HUES64 (cell line): Measurements from ENCODE around the gene AVEN.

Experiments
- H3K27ac ChIP-seq: 2 replicates; pipeline ENCODE4 v1.7.0; 2013; ENCODE audit warnings: low read depth, low read length, inconsistent platforms
- H3K27me3 ChIP-seq: 2 replicates; pipeline ENCODE4 v1.6.1; 2013; ENCODE audit warnings: mild to moderate bottlenecking, low read length; ENCODE audit not compliant: insufficient read depth
- H3K36me3 ChIP-seq: 2 replicates; pipeline ENCODE4 v1.6.1; 2013; ENCODE audit warnings: mild to moderate bottlenecking, low read length; ENCODE audit not compliant: insufficient read depth
- H3K4me1 ChIP-seq: 2 replicates; pipeline ENCODE4 v1.6.1; 2013; ENCODE audit warnings: mild to moderate bottlenecking, low read length, moderate library complexity; ENCODE audit not compliant: insufficient read depth
- H3K4me3 ChIP-seq: 2 replicates; pipeline ENCODE4 v1.5.1; 2013; ENCODE audit warnings: mild to moderate bottlenecking, low read length, moderate library complexity
- H3K9ac ChIP-seq: 2 replicates; pipeline ENCODE4 v1.6.1; 2013; ENCODE audit warnings: mild to moderate bottlenecking, low read depth, low read length
- H3K9me3 ChIP-seq: 2 replicates; pipeline ENCODE4 v1.6.1; 2013; ENCODE audit warnings: low read depth, low read length; ENCODE audit not compliant: insufficient read depth
- WGBS: fragments of 150-250, 120-280 bp; methylation state at CpG from one replicate; pipeline ENCODE4 v1.1.7; 2013; ENCODE audit warnings: missing lambda C conversion rate; 5-methylcytosine and 5-hydroxymethylcytosine counted together

Gene AVEN

GRCh38 chr15:33848011-33848410, 191.0 kb downstream of the AVEN start:
- H3K9ac ChIP-seq: no peak overlapping the region
- no peaks in the 10 kb centered on the region for H3K36me3 ChIP-seq
- H3K27ac ChIP-seq: no peak overlapping the region
- peaks cover 41% of the 10 kb centered on the region for H3K4me1 ChIP-seq
- no peaks in the 10 kb centered on the region for H3K27me3 ChIP-seq
- no peak overlapping the region for H3K4me3 ChIP-seq
- no peaks in the 10 kb centered on the region for H3K9me3 ChIP-seq
- WGBS: 83% methylated on average over 3 of the region's 3 CpGs

- no peak overlapping the region for H3K27ac ChIP-seq
- WGBS: 94% methylated on average over 6 of the region's 6 CpGs
- no peaks in the 10 kb centered on the region for H3K9me3 ChIP-seq
- H3K4me1 ChIP-seq: peaks cover 31% of the 10 kb centered on the region
- no peak overlapping the region for H3K9ac ChIP-seq
- no peaks in the 10 kb centered on the region for H3K27me3 ChIP-seq
- H3K4me3 ChIP-seq: no peak overlapping the region
- no peaks in the 10 kb centered on the region for H3K36me3 ChIP-seq
These were observed 192.1 kb downstream of the AVEN start for GRCh38 chr15:33846862-33847261.

- peaks cover 26% of the 10 kb centered on the region for H3K4me1 ChIP-seq
- whole genome bisulfite sequencing: 95% methylated on average over 2 of the region's 2 CpGs
- no peaks in the 10 kb centered on the region for H3K9me3 ChIP-seq
- H3K36me3 ChIP-seq: no peaks in the 10 kb centered on the region
- H3K9ac ChIP-seq: no peak overlapping the region
- H3K27me3 ChIP-seq: no peaks in the 10 kb centered on the region
- H3K27ac ChIP-seq: no peak overlapping the region
- H3K4me3 ChIP-seq: no peak overlapping the region
These were observed 192.9 kb downstream of the AVEN start for GRCh38 chr15:33846142-33846541.

GRCh38 chr15:33844597-33844996, 194.4 kb downstream of the AVEN start:
- Histone ChIP-seq H3K27ac (no peak overlapping the region), H3K9me3 (no peaks in the 10 kb centered on the region), H3K4me1 (peaks cover 26% of the 10 kb centered on the region), H3K9ac (no peak overlapping the region), H3K36me3 (no peaks in the 10 kb centered on the region), H3K4me3 (no peak overlapping the region), H3K27me3 (no peaks in the 10 kb centered on the region)
- WGBS: 94% methylated on average over 4 of the region's 4 CpGs

- H3K4me3 ChIP-seq: no peak overlapping the region
- 46% methylated on average over 4 of the region's 4 CpGs for WGBS
- H3K27me3 ChIP-seq: no peaks in the 10 kb centered on the region
- H3K9ac ChIP-seq: no peak overlapping the region
- H3K4me1 ChIP-seq: peaks cover 26% of the 10 kb centered on the region
- peak overlapping the region; percentile 67; the same call in 1 of the 2 replicates for H3K27ac ChIP-seq
- H3K36me3 ChIP-seq: no peaks in the 10 kb centered on the region
- H3K9me3 ChIP-seq: no peaks in the 10 kb centered on the region
These were observed 194.8 kb downstream of the AVEN start for GRCh38 chr15:33844186-33844585.

GRCh38 chr15:33840615-33841014, 198.4 kb downstream of the AVEN start:
- Histone ChIP-seq H3K9ac (no peak overlapping the region), H3K4me1 (peaks cover 20% of the 10 kb centered on the region), H3K27me3 (no peaks in the 10 kb centered on the region), H3K9me3 (no peaks in the 10 kb centered on the region), H3K36me3 (no peaks in the 10 kb centered on the region), H3K27ac (no peak overlapping the region), H3K4me3 (no peak overlapping the region)
- 91% methylated on average over 3 of the region's 3 CpGs for WGBS

GRCh38 chr15:33839540-33839939, 199.5 kb downstream of the AVEN start:
- Histone ChIP-seq H3K27ac (no peak overlapping the region), H3K4me3 (no peak overlapping the region), H3K4me1 (peaks cover 25% of the 10 kb centered on the region), H3K36me3 (no peaks in the 10 kb centered on the region), H3K9me3 (no peaks in the 10 kb centered on the region), H3K27me3 (no peaks in the 10 kb centered on the region), H3K9ac (no peak overlapping the region)
- WGBS: 93% methylated on average over 2 of the region's 2 CpGs

GRCh38 chr15:33837294-33837693, 201.7 kb downstream of the AVEN start:
- 100% methylated on average over 1 of the region's 1 CpG for WGBS
- Histone ChIP-seq H3K4me1 (peaks cover 17% of the 10 kb centered on the region), H3K9me3 (no peaks in the 10 kb centered on the region), H3K27ac (no peak overlapping the region), H3K27me3 (no peaks in the 10 kb centered on the region), H3K9ac (no peak overlapping the region), H3K4me3 (no peak overlapping the region), H3K36me3 (no peaks in the 10 kb centered on the region)

- Histone ChIP-seq H3K4me3 (no peak overlapping the region), H3K9me3 (no peaks in the 10 kb centered on the region), H3K36me3 (no peaks in the 10 kb centered on the region), H3K27ac (peak overlapping the region; percentile 45; the same call in 1 of the 2 replicates), H3K4me1 (peaks cover 17% of the 10 kb centered on the region), H3K9ac (no peak overlapping the region), H3K27me3 (no peaks in the 10 kb centered on the region)
- WGBS: 6% methylated on average over 8 of the region's 9 CpGs
These were observed 203.9 kb downstream of the AVEN start for GRCh38 chr15:33834892-33835743.

- no peaks in the 10 kb centered on the region for H3K27me3 ChIP-seq
- no peaks in the 10 kb centered on the region for H3K9me3 ChIP-seq
- H3K4me3 ChIP-seq: no peak overlapping the region
- peaks cover 17% of the 10 kb centered on the region for H3K4me1 ChIP-seq
- H3K9ac ChIP-seq: no peak overlapping the region
- H3K36me3 ChIP-seq: no peaks in the 10 kb centered on the region
- H3K27ac ChIP-seq: no peak overlapping the region
- 92% methylated on average over 7 of the region's 7 CpGs for WGBS
These were observed 207.4 kb downstream of the AVEN start for GRCh38 chr15:33831646-33832045.

GRCh38 chr15:33830351-33830750, 208.7 kb downstream of the AVEN start:
- WGBS: 93% methylated on average over 2 of the region's 4 CpGs
- Histone ChIP-seq H3K9ac (no peak overlapping the region), H3K4me1 (peaks cover 11% of the 10 kb centered on the region), H3K4me3 (no peak overlapping the region), H3K27me3 (no peaks in the 10 kb centered on the region), H3K9me3 (no peaks in the 10 kb centered on the region), H3K36me3 (no peaks in the 10 kb centered on the region), H3K27ac (no peak overlapping the region)
